Transverse colon (tissue), 4 donors: ENCODE measurements around the gene IZUMO2. TPM values are rescaled to one million over a fixed set of nuclear protein-coding genes. Genes with fewer than 3 reads are reported as not detected.

ENCODE experiments used
- DNase-seq: peaks from one replicate; pipeline ENCODE4 v3.0.0-alpha.2; 2019
- H3K27ac ChIP-seq, 4 donors: fragments of 200-600 bp; sonication (generic); 2 replicates each; pipeline ENCODE4 v1.5.1; 2016 to 2018; ENCODE audit warnings: inconsistent platforms in 4 of 4
- H3K27me3 ChIP-seq: fragments of 200-600 bp; sonication (generic); 2 replicates; pipeline ENCODE4 v1.5.1; 2017; ENCODE audit warnings: inconsistent platforms
- H3K36me3 ChIP-seq, 4 donors: fragments of 200-600 bp; sonication (generic); 2 replicates each; pipeline ENCODE4 v1.5.1; 2017 to 2019; ENCODE audit warnings: inconsistent platforms in 4 of 4
- H3K4me1 ChIP-seq, 4 donors: fragments of 200-600 bp; sonication (generic); 2 replicates each; pipeline ENCODE4 v1.5.1; 2017 to 2020; ENCODE audit warnings: inconsistent platforms in 4 of 4
- H3K4me3 ChIP-seq, 4 donors: fragments of 200-600 bp; sonication (generic); 1 replicate in 1 of 4; 2 replicates in 3 of 4; pipeline versions ENCODE4 v1.5.1 to v1.6.1; 2017 to 2019; ENCODE audit warnings: inconsistent platforms in 4 of 4
- H3K9me3 ChIP-seq, 2 donors: fragments of 200-600 bp; sonication (generic); 2 replicates each; pipeline ENCODE4 v1.5.1; 2017 to 2019; ENCODE audit warnings: inconsistent platforms in 2 of 2
- EP300 ChIP-seq: sonication (generic); formaldehyde crosslinking; IDR thresholded peaks from one replicate; pipeline ENCODE4 v1.6.1; 2017; ENCODE audit warnings: antibody characterized with exemption, low read depth
- POLR2A ChIP-seq: fragments of 450-650 bp; IDR thresholded peaks from one replicate; pipeline ENCODE4 v1.6.1; 2016; ENCODE audit warnings: antibody characterized with exemption, mild to moderate bottlenecking, moderate library complexity
- POLR2AphosphoS5 ChIP-seq, 3 donors: sonication (generic); formaldehyde crosslinking; IDR thresholded peaks; one replicate each; pipeline ENCODE4 v1.6.1; 2016; ENCODE audit warnings: antibody characterized with exemption in 3 of 3
- WGBS, 2 donors: methylation state at CpG; one replicate each; pipeline ENCODE4 v1.1.5; 2018; ENCODE audit warnings: low coverage in 1 of 2; 5-methylcytosine and 5-hydroxymethylcytosine counted together
- in situ Hi-C, 4 donors: fragments of 200-750 bp; cut with MboI; loops; one replicate each; pipeline versions ENCODE4 v1.15.0 to v1.15.1; 2017; ENCODE audit warnings: low sequenced_read_pairs in 3 of 4, low pct_ligation_motif_present in 1 of 4, low pct_unique_long_range_greater_than_20kb in 1 of 4
- intact Hi-C: fragments of 100-400 bp; cut with DNase I; formaldehyde crosslinking; loops from one replicate; pipeline ENCODE4 v1.15.1; 2023; ENCODE audit warnings: low total_unique reads
- total RNA-seq, 4 donors: library from RNA; depleted of rRNA; stranded (reverse); fragments of >200 nt; gene quantifications; one replicate each; pipeline ENCODE4 v1.1.0, GENCODE V29; 2016
- TF ChIP-seq, protein P1 (sequence below), 5 experiments: fragments of 200-600 bp in 3 of 5; fragments of 450-650 bp in 2 of 5; sonication (generic) in 3 of 5; IDR thresholded peaks; 1 replicate in 2 of 5; 2 replicates in 3 of 5; pipeline ENCODE4 v1.5.1; 2016 to 2017; ENCODE audit warnings: antibody characterized with exemption in 5 of 5, inconsistent platforms in 3 of 5, mild to moderate bottlenecking in 2 of 5, moderate library complexity in 1 of 5

IZUMO2 gene
- total RNA-seq, 4 donors from 2014 or later: not detected

GRCh38 chr19:50176775-50177174 lies 13.7 kb upstream of the IZUMO2 start:
- intact Hi-C loops: no loop called here
- Histone ChIP-seq H3K36me3 (no peaks in the 10 kb centered on the region), H3K27ac (peak overlapping the region in 2 of 4 donors; percentile 9 to 27), H3K27me3 (no peaks in the 10 kb centered on the region), H3K4me1 (peaks cover 5 to 33% (median 10%) of the 10 kb centered on the region in 4 donors), H3K4me3 (no peak overlapping the region), H3K9me3 (no peaks in the 10 kb centered on the region)
- no peak for TF ChIP-seq EP300
- TF ChIP-seq POLR2A: no peak
- TF ChIP-seq, protein P1, sequence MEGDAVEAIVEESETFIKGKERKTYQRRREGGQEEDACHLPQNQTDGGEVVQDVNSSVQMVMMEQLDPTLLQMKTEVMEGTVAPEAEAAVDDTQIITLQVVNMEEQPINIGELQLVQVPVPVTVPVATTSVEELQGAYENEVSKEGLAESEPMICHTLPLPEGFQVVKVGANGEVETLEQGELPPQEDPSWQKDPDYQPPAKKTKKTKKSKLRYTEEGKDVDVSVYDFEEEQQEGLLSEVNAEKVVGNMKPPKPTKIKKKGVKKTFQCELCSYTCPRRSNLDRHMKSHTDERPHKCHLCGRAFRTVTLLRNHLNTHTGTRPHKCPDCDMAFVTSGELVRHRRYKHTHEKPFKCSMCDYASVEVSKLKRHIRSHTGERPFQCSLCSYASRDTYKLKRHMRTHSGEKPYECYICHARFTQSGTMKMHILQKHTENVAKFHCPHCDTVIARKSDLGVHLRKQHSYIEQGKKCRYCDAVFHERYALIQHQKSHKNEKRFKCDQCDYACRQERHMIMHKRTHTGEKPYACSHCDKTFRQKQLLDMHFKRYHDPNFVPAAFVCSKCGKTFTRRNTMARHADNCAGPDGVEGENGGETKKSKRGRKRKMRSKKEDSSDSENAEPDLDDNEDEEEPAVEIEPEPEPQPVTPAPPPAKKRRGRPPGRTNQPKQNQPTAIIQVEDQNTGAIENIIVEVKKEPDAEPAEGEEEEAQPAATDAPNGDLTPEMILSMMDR (IDR thresholded peaks at IDR 0.05): no peak
- no peak for TF ChIP-seq POLR2AphosphoS5 (IDR thresholded peaks at IDR 0.05)
- DNase-seq: no peak
- in situ Hi-C loops: no loop called here
- WGBS, 2 donors: 41 to 53% methylated on average over 6 to 9 of the region's 9 CpGs

GRCh38 chr19:50175924-50176323 lies 12.8 kb upstream of the IZUMO2 start:
- 80 to 90% methylated on average over 1 to 10 of the region's 10 CpGs for WGBS, 2 donors
- peaks cover 5 to 33% (median 10%) of the 10 kb centered on the region in 4 donors for H3K4me1 ChIP-seq
- H3K36me3 ChIP-seq: no peaks in the 10 kb centered on the region
- intact Hi-C loops: no loop called here
- DNase-seq: no peak
- in situ Hi-C loops: no loop called here
- H3K27ac ChIP-seq: no peak overlapping the region
- H3K27me3 ChIP-seq: no peaks in the 10 kb centered on the region
- TF ChIP-seq POLR2AphosphoS5 (IDR thresholded peaks at IDR 0.05) (no peak), POLR2A (no peak), EP300 (no peak)
- TF ChIP-seq, protein P1 (IDR thresholded peaks at IDR 0.05): no peak
- no peak overlapping the region for H3K4me3 ChIP-seq
- H3K9me3 ChIP-seq: no peaks in the 10 kb centered on the region

GRCh38 chr19:50174100-50174793 lies 11.2 kb upstream of the IZUMO2 start:
- TF ChIP-seq EP300 (no peak), POLR2A (no peak), POLR2AphosphoS5 (IDR thresholded peaks at IDR 0.05) (no peak)
- TF ChIP-seq, protein P1 (IDR thresholded peaks at IDR 0.05): no peak
- H3K9me3 ChIP-seq: no peaks in the 10 kb centered on the region
- in situ Hi-C loops: loop anchor here in 1 of 4 donors (25.0 kb wide), 1 partner anchor 88 kb away; no protein-coding TSS in a partner anchor
- peaks cover 5 to 34% (median 8%) of the 10 kb centered on the region in 4 donors for H3K4me1 ChIP-seq
- H3K4me3 ChIP-seq: no peak overlapping the region
- H3K27ac ChIP-seq: no peak overlapping the region
- no peaks in the 10 kb centered on the region for H3K27me3 ChIP-seq
- 67 to 70% methylated on average over 1 to 5 of the region's 5 CpGs for WGBS, 2 donors
- no peak for DNase-seq
- intact Hi-C loops: no loop called here
- H3K36me3 ChIP-seq: no peaks in the 10 kb centered on the region

DNA sequence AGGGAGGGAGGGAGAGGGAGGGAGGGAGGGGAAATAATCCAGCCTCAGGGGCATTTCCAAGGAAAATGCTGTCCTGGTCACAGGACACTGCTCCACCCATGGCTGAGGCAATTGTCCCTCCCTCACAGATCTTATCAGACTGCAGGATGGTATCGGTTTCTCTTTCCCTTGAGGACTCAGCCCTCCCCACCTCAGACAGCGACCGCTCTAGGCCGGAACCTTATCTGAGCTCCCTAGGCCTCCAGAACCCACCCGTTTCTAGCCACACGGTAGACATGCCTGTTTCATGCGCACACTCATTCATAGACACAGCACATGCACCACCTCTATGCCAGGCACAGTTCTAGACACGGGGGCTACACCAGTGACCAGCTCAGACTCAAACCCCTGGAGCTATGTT lies 10.0 kb upstream of the IZUMO2 start:
- Histone ChIP-seq H3K27me3 (no peaks in the 10 kb centered on the region), H3K9me3 (no peaks in the 10 kb centered on the region), H3K27ac (peak overlapping the region; percentile 69 to 83 (median 76)), H3K4me3 (peak overlapping the region in 1 of 4 donors; percentile 3), H3K4me1 (peaks cover 3 to 40% (median 10%) of the 10 kb centered on the region in 4 donors), H3K36me3 (no peaks in the 10 kb centered on the region)
- TF ChIP-seq EP300 (no peak), POLR2AphosphoS5 (IDR thresholded peaks at IDR 0.05) (peak in 1 of 3 donors; percentile 57), POLR2A (peak; percentile 34)
- TF ChIP-seq, protein P1 (IDR thresholded peaks at IDR 0.05): no peak
- in situ Hi-C loops: loop anchor here in 1 of 4 donors (25.0 kb wide), 1 partner anchor 89 kb away; no protein-coding TSS in a partner anchor
- 45% methylated on average over 8 of the region's 8 CpGs; no CpG with 5 or more reads in 1 of the 2 donors for WGBS, 2 donors
- peak; percentile 81 for DNase-seq
- intact Hi-C loops: no loop called here
